GM19468 (cell line): ENCODE measurements around the gene ACAD8.
"Not testable (repeated sequence)": the region's sequence is repeated elsewhere in the genome, so short reads cannot be mapped to it uniquely, and the experiment has no call there.

Experiments used
- ATAC-seq: cut with Tn5 transposase; IDR thresholded peaks from one replicate; pipeline ENCODE4 v1.9.1; 2021; ENCODE audit warnings: mild to moderate bottlenecking, moderate library complexity, moderate number of reproducible peaks; ENCODE audit not compliant: unreplicated experiment; ENCODE audit errors: extremely low read depth

Gene ACAD8

DNA sequence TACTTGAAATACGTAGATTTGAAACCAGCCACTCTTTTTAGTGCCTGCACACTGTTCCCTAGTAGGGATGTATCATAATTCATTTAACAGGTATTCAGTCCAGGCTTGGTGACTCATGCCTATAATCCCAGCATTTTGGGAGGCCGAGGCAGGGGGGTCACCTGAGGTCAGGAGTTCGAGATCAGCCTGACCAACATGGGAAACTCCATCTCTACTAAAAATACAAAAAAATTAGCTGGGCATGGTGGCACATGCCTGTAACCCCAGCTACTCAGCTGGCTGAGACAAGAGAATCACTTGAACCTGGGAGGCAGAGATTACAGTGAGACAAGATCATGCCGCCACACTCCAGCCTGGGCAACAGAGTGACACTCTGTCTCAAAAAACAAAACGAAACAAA lies 31.0 kb downstream of the ACAD8 start:
- ATAC-seq, result not testable (repeated sequence)

DNA sequence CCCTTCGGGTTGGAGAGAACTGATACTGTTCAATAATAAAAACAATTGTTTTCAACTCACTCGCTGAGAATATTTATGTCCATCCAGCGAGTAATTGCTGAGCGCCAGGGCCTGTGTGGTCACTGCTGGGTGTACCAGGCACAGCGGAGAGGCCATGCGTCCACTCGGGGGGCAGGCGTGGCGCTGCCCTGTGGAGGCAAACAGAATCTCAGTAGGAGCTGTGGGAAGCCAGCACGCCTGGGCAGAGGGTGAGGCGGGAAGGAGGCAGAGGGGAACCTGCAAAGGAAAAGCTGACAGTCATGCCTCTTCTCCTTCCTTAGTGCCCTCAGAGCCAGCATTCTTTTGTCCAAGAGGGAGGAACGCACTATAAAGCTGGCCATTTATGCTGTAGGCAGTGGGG lies 34.2 kb downstream of the ACAD8 start:
- ATAC-seq, result no peak

DNA sequence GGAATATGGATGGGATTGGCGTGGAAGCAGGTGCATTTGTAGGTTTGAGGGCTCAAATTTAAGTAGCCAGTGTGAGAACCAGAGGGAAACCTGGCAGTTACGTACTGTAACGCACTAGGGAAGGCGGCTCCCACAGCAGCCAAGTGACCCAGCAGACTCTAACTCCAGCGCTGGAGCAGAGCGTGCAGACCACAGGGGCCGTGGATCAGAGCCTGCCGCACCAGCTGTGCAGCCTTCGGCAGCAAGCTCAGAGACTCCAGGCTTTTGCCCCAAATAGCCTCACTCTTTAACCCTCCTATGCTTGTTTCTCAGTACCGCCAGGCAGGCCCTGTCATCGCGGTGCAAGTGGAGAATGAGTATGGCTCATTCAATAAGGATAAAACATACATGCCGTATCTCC lies 35.1 kb downstream of the ACAD8 start:
- no peak for ATAC-seq

DNA sequence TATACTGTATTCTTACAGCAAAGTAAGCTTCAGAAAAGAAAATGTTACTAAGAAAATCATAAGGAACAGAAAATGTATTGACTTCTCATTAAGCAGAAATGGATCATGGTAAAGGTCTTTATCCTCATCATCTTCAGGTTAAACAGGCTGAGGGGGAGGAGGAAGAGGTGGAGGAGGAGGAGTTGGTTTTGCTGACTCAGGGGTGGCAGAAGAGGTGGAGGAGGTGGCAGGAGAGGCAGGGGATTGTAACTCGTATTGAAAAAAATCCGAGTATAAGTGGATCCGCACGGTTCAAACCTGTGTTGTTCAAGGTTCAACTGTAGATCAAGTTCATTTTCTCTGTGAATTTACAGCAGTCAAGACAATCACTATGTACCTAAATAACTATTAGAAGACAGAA lies 35.8 kb downstream of the ACAD8 start:
- no peak for ATAC-seq

DNA sequence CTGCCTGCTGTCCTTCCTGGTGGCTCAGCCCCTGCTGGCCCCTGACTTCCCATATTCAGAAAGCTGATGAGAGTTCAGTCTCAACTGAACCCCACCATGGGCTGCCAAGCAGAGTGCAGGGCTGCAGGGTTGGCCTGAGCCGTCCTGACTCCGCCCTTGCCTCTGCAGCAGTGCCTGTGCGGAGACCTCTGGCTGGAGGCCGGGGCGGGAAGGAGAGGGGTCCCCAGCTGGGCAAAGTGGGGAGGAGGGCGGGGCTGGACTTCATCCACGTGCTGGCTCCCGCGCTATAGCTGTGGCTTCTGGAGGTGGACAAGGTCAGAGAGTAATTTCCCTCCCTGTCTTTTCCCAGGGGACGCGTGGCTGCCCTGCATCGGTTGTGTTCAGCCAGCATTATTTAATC lies 36.4 kb downstream of the ACAD8 start:
- ATAC-seq, result no peak

DNA sequence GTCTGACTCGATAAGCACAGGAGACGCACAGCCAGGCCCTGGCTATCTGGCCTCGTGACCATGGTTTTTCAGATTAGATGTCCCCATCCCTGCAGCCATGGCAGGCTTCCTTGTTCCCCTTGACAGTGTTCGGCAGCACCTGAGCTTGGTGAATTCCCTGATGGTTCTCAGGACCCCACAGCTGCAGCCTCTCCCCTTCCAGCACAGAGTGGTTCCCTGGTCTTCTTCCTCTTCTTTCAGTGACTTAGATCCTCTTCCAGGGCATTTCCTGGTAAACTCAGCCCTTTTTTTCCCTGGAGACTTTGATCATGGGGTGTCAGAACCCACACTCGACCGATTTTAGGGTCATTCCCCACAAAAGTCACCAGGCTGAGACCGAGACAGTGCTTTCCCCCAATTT lies 37.3 kb downstream of the ACAD8 start:
- no peak for ATAC-seq

DNA sequence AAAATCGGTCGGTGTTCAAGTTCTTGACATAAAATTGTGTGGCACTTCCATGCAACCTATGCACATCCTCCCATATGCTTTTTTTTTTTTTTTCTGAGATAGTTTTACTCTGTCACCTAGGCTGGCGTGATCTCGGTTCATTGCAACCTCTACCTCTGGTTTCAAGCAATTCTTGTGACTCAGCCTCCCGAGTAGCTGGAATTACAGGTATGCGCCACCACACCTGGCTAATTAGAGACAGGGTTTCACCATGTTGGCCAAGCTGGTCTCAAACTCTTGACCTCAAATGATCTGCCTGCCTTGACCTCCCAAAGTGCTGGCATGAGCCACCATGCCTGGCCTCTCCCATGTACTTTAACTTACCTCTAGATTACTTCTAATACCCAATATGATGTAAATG lies 37.8 kb downstream of the ACAD8 start:
- ATAC-seq, result no peak

DNA sequence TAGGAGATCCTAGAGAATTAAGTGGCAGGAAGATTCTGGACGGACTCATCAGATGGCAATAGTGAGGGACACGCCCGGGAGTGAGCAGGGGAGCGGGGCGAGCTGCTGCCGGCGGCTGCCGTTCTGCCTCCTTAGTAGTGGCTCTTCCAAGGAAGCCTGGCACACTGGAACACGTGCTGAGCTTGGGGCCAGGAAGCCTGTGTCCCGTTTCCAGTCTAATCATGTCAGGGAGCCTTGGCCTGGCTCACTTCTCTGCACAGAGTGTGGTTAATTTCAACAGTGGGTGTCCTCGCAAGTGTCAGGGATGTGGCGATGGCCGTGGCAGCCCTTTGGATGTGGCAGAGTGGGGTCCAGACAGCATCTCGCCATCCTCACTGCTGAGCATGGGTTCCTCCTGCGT lies 39.3 kb downstream of the ACAD8 start:
- no peak for ATAC-seq

DNA sequence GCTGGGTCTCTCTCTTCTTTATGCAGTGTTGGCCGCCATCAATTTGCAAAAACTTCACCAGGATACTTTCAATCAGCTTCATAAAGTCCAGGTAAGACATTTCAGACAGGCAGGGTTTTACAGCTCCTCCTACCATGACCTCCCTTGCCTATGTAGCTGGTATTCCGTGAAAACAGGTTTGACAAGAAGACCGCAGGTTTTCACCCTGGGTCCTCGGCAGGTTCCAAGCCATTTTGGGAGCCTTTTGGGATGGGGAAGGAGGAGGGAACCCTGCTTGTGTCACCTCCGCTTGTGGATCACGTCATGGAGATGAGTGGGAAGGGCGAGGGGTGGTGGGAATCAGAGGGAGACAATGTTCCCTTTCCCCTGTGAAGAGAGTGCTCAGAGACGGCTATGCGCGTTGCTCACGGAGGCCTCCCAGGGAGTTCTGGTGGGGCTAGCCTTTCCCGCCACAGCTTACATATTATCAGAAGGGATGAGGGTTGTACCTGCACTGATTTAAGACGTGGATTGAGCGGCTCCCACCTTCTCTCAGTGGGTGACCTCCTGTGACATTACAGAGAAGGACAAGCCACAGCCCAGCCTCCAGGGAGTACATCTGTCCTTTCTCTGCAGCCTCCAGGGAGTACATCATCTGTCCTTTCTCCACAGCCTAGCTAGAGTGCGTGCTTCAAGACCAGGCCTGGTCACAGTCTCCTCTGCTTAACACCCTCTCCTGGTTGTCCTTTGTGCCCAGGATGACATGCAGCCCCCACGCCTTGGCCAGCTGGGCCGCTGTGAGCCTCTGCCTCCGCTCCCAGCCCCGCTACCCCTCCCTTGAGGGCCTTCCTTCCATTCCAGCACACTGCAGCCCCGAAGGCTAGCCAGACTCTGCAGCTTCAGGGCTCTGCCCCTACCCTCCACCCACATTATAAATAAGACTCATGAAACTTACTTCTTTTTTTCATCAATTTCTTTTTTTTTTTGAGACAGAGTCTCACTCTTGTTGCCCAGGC lies 40.0 kb downstream of the ACAD8 start:
- ATAC-seq, result no peak

DNA sequence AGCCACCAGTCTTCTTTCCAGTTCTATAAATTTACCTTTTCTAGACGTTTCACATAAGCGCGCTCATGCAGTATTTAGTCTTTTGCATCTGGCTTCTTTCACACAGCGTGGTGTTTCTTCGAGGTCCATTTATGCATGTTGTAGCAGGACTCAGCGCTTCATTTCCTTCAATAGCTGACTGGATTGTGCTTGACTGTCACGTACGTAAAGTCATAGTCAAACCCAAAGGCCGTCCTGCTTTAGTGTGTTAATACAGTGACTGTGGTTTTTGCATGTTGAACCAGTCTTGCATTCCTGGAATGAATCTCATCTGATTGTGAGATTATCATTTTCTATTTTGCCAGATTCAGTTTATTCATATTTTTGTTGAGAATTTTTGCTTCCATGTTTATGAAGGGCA lies 41.3 kb downstream of the ACAD8 start:
- ATAC-seq, result no peak

DNA sequence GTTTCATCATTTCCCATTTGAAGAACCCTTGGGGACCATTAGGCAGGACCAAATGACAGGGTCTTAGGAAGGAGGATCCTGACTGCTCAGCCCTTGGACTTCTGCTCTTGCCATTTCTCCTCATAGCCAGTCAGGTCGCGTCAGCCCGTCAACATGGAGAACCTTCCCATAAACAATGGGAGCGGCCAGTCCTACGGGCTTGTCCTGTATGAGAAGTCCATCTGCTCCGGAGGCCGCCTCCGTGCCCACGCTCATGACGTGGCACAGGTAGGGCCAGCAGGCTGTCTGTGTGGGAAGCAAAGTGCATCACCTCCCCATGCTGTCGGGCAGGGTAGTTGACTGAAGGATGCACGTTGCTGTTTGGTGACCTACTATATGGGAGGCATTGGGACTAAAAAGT lies 58.9 kb downstream of the ACAD8 start:
- ATAC-seq, result no peak

DNA sequence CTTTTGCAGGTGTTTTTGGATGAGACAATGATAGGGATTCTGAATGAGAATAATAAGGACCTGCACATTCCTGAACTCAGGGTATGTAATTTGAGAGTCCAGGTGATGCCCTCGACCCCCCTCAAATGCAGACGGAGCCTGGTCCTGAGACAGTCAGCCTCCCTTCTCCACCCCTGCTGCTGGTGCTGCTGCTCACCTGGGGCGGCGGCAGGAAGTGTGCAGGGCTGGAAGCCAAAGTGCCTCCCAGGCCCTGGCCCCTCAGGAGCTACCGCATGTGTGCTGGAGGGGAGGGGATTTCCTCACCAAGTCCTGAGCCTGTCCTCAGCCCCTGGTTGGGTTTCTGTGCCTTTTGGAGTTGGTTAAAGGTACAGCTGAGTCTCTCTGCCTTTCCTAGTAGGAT lies 59.4 kb downstream of the ACAD8 start:
- no peak for ATAC-seq

DNA sequence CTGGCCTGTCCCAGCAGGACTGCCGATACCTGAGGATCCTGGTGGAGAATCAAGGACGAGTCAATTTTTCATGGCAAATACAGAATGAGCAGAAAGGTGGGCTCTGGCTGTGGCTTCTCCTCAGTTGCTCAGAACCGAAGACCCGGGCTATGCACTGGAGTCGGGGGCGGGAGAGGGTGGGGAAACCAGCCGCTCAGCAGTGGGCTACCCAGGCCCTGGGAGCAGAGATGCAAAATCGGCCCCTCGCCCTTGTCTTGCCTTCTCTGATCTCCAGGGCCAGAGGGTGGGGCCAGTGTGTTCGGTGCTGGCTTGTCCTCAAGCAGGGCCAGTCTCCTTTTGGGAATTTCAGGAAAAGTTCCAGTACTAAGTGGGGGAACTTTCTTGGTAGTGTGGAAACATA lies 60.0 kb downstream of the ACAD8 start:
- ATAC-seq, result no peak

DNA sequence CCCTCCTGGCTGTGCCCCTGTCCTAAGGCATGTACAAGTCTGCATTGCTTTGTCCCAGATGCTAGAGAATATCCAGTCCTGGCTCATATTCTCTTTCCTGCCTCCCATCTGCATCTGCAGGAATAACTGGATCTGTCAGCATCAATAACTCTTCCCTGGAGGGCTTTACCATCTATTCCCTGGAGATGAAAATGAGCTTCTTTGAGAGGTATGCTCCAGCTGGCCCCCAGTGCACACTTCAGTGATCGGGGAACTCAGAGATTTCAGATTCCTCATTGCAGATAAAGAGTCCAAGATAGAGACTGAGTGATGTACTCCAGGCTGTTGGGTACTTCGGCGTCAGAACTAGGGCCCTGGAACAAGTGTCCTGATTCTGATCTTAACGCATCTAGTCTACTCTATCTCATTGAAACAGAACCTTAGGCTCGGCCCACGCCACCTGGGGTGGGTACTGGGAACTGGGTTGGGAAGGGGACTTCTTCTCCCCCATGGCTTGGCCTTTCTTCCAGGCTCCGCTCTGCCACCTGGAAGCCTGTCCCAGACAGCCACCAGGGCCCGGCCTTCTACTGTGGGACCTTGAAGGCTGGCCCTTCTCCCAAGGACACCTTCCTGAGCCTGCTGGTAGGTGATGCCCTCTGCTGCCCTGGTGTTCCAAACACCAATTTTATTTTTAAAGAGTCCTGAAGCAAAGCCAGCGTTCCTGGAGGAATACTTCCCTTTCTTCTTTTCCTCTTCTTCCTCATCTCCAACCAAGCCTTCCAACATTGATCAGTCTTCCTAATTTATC lies 60.6 kb downstream of the ACAD8 start:
- ATAC-seq, result no peak
